ENCODE measurements around the gene SEPHS2. TPM values are rescaled to one million over a fixed set of nuclear protein-coding genes. Genes with fewer than 3 reads are reported as not detected.

Gene SEPHS2
- total and polyA plus RNA-seq, 2 experiments from 2014 or later = 29.7 to 43.0 TPM

DNA sequence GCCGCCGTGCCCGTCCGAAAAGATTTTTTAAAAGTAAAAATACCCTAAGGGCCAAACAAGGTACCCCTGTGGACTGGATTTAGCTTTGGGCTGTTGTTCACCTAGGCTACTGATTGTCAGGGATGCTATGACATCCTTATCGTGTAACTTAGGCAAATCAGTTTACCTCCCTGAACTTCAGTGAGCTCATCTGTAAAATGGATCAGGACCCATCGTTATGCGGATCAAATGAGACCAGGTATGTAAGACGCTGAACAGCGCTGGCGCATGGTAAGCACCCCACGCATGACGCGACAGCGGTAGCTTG lies 38.9 kb downstream of the SEPHS2 start (continued):
- TF ChIP-seq REST (IDR thresholded peaks at IDR 0.05; ENCODE audit: unreplicated experiment) = no peak

DNA sequence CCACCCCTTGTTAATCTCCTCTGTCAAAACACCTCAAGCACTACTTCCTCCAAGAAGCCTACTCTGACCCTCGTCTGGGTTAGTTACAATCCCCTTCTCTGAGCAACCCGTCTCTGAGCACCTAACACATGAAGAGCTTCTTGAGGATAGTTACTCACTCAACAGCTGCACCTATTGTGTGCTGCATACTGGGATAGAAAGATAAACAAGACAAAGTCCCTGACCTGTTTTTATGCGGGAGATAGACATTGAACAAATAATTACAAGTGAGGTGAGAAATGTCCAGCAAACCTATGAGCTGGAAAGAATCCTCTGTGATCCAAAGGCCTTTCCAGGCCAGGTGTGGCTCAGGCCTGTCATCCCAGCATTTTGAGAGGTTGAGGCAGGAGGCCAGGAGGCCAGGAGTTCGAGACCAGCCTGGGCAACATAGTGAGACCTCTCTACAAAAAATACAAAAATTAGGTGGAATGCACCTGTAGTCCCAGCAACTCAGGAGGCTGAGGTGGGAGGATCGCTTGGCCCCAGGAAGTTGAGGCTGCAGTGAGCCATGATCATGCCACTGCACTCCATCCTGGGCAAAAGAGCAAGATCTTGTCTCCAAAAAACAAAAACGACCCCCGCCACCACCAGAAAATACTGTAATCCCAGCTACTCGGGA lies 43.8 kb downstream of the SEPHS2 start:
- Histone ChIP-seq H3F3A (replicated peaks; ENCODE audit: low read depth) (peaks cover 45% of the 10 kb centered on the region), H3K36me3 (ENCODE audit: insufficient read depth) (peaks cover 6% of the 10 kb centered on the region; the same call in 1 of the 2 replicates), H3K4me2 (no peak overlapping the region), H3K9me2 (ENCODE audit: insufficient read depth) (no peaks in the 10 kb centered on the region), H3K4me1 (ENCODE audit: insufficient read depth) (peaks cover 14% of the 10 kb centered on the region), H2AFZ (no peak overlapping the region), H3K27ac (ENCODE audit: low read depth) (no peak overlapping the region), H3K79me2 (replicated peaks; ENCODE audit: insufficient read depth) (peaks cover 7% of the 10 kb centered on the region), H3K4me3 (no peak overlapping the region), H4K20me1 (replicated peaks; ENCODE audit: insufficient read depth) (peaks cover 5% of the 10 kb centered on the region; the same call in 1 of the 2 replicates), H3K27me3 (ENCODE audit: insufficient read depth) (no peaks in the 10 kb centered on the region)
- ATAC-seq (no peak), DNase-seq (ENCODE audit: low spot score) (no peak)
- Mint-ChIP-seq H3K4me1 (peaks cover 25% of the 10 kb centered on the region), H3K4me3 (peak overlapping the region; percentile 62), H3K27me3 (ENCODE audit: insufficient read depth, low read depth, poor library complexity) (peaks cover 15% of the 10 kb centered on the region), H3K36me3 (ENCODE audit: low read depth) (peaks cover 28% of the 10 kb centered on the region), H3K9me3 (no peaks in the 10 kb centered on the region), H3K27ac (peak overlapping the region; percentile 70; the same call in 1 of the 2 replicates)
- no peak for TF ChIP-seq ZNF114 (CRISPR knock-in tag; IDR thresholded peaks at IDR 0.05)
- no peak for TF ChIP-seq ZNF462 (CRISPR knock-in tag; IDR thresholded peaks at IDR 0.05)
